HS-5 (cell line): ENCODE data around the gene STATH.
"Not testable (repeated sequence)": the region's sequence is repeated elsewhere in the genome, so short reads cannot be mapped to it uniquely, and the experiment has no call there.

Experiments
- DNase-seq: peaks from one replicate; pipeline ENCODE4 v3.0.0-alpha.2; 2012; ENCODE audit warnings: low read depth

Gene STATH

GRCh38 chr4:69995526-69996016, at the start of gene STATH:
Gene STATH (plus strand): TSS chr4:69995966. CDS start chr4:69998438, 2,472 bp downstream.
- no peak for DNase-seq

- no peak for DNase-seq
These were observed 44.2 kb upstream of the STATH start for GRCh38 chr4:69951602-69952001.

- no peak for DNase-seq
These were observed 38.6 kb upstream of the STATH start for GRCh38 chr4:69957209-69957608.

GRCh38 chr4:69965628-69966027, 30.1 kb upstream of the STATH start, which contains the start of gene CSN2:
Gene CSN2 (minus strand): TSS chr4:69965728. CDS start chr4:69960995, 4,733 bp downstream.
- DNase-seq = no peak

GRCh38 chr4:69970071-69970470, 25.7 kb upstream of the STATH start:
- no peak for DNase-seq

DNA sequence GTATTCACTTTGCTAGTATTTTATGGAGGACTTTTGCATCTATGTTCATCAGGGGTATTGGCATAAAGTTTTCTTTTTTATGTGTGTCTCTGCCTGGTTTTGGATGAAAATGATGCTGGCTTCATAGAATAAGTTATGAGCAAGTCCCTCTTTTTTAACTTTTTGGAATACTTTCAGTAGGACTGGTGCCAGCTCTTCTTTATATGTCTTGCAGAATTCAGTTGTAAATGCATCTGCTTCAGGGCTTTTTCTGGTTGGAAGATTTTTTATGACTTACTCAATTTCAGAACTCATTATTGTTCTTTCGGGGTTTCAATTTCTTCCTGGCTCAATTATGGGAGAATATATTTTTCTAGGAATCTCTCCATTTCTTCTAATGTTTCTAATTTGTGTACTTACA, 21.1 kb upstream of the STATH start:
- DNase-seq = no peak

GRCh38 chr4:69977582-69977981, 18.2 kb upstream of the STATH start:
- DNase-seq = no peak

GRCh38 chr4:69984030-69984443, 11.7 kb upstream of the STATH start:
- DNase-seq = no peak

DNA sequence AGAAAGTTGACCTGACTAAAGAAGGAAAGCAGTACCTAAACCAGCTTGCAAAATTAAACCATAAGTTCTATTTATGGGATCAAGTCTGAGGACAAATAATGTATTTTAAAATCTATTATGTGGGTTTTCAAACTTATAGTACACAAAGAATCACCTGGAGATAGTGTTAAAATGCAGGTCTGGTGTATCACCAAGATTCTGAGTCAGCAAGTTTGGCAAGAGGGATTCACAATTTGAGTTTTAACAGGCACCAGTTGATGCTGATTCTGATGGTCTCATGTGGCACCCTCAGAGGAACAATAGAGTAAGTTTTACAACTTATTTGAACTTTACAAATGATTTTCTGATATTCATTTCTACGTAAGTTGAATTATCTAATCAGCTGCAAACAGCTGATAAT, 9.1 kb upstream of the STATH start:
- no peak for DNase-seq

DNA sequence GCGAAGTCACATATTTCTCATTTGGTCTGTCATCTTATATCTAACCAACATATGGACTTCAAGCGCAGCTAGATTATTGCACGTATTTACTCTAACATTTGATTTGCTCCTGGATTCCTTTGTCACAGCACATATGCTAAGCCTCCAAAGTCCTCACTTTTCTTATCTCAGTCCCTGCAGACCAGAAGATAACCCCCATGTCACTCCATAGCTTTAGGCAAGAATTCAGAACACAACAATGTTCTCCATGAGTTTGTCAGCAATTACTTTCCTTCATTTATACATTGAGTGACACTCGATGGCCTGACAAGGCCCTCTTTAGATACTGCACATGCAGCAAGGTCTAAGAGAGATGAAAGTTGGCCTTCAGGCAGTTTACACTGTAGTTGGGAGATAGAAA, 4.8 kb upstream of the STATH start:
- no peak for DNase-seq

GRCh38 chr4:69994782-69995181, 984 bp upstream of the STATH start:
- DNase-seq = no peak

GRCh38 chr4:69999420-69999819, 3.7 kb downstream of the STATH start:
- peak; percentile 23 for DNase-seq

DNA sequence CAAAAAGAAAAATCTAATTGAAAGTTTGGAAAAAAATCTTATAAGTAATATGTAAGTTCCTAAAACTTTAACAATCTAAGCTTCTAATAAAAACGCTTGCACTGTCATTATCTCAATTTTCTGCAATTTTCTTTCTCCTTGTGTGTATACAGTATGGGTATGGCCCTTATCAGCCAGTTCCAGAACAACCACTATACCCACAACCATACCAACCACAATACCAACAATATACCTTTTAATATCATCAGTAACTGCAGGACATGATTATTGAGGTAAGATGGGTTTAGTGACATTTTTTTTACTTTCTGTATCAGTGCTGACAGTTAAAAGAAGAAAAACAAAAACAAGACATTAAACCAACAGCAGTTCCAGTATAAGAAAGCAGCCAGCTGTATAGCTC, 4.9 kb downstream of the STATH start:
- no peak for DNase-seq

DNA sequence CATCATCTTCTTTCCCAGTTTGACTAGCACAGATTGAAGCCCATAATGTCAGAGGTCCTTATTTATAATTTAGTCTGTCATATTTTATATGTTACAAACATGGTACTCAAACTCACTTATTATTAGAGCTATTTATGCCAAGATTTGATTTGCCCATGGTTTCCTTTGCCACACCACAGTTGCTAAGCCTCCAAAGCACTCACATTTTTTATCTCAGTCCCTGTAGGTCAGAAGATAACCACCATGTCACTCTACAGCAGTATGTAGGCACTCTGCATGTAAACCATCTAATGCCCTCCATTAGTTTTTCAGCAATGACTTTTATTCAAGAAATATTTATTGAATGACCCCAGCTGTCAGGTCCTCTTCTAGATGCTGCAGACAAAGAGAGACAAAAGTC, 6.7 kb downstream of the STATH start:
- DNase-seq = no peak

DNA sequence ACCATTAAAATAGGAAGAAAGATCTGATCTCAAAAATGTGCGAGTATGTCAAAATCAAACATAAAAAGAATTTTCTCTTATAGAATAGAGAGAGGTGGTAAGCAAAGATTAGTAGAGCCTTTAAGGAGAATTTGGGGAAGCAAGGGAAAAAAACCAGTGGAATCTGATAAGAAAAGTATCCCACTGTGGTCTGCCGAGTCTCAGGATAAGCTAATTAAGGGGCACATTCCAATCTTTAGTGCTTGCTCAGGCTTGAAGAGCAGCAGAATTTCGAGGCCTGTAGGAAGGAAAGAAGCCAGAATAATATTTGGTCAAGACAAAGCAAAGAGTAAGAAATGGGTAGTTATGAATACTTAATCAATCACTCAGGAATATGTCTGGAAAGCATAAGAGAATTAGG, 13.0 kb downstream of the STATH start:
- no peak for DNase-seq

DNA sequence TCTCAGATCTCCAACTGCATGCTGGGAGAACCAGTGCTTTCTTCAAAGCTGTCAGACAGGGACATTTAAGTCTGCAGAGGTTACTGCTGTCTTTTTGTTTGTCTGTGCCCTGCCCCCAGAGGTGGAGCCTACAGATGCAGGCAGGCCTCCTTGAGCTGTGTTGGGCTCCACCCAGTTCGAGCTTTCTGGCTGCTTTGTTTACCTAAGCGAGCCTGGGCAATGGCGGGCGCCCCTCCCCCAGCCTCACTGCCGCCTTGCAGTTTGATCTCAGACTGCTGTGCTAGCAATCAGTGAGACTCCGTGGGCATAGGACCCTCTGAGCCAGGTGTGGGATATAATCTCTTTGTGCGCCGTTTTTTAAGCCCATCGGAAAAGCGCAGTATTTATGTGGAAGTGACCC, 23.2 kb downstream of the STATH start:
- DNase-seq = not testable (repeated sequence)

- no peak for DNase-seq
These were observed 27.5 kb downstream of the STATH start for GRCh38 chr4:70023218-70023617.

DNA sequence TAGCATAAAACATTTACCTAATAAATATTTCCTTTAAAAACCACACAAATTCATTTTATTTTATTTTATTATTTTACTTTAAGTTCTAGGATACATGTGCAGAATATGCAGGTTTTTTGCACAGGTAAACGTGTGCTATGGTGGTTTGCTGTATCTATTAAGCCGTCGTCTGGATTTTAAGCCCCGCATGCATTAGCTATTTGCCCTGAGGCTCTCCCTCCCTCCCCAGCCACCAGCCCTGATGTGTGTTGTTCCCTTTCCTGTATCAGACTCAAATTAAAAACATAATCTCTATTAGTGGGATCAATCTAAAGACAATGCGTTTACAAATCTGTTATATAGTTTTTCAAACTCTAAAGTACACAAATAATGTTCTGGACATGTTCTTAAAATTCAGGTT, 31.2 kb downstream of the STATH start:
- no peak for DNase-seq

- DNase-seq = not testable (repeated sequence)
These were observed 32.4 kb downstream of the STATH start, which contains the start of gene HTN3 for GRCh38 chr4:70028159-70028558. Gene HTN3 (plus strand): TSS chr4:70028459. CDS start chr4:70030741, 2,282 bp downstream.

GRCh38 chr4:70037559-70037958, 41.8 kb downstream of the STATH start:
- not testable (repeated sequence) for DNase-seq

DNA sequence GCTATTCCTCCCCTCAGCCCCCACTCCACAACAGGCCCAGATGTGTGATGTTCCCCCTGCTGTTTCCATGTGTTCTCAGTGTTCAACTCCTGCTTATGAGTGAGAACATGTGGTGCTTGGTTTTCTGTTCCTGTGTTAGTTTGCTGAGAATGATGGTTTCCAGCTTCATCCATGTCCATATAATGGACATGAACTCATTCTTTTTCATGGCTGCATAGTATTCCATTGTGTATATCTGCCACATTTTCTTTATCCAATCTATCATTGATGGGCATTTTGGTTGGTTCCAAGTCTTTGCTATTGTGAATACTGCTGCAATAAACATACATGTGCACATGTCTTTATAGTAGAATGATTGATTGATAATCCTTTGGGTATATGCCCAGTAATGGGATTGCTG, 44.2 kb downstream of the STATH start:
- DNase-seq = not testable (repeated sequence)

- DNase-seq = no peak
These were observed 46.0 kb downstream of the STATH start for GRCh38 chr4:70041652-70042286.

DNA sequence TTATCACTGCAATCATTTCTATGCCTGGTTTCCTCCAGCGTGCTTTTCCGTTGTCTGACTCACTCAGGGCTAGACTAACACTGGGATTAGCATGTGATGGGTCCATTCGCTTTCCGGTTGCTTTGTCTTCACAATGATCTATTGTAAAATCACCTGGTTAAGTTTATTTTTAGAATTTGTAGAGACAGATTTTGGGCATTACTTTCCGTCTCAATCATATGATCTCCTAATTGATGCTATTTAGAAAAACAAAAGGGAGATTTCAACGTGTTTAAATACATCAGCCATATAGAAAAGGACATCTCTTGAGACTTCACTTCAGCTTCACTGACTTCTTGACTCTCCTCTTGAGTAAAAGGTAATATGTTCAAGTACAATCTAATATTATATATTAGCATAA, 54.4 kb downstream of the STATH start, which contains the start of gene HTN1:
HTN1 (plus strand) TSS at position 301 of the 400 bp plus-strand sequence. CDS start 2,639 bp downstream, outside the sequence.
- not testable (repeated sequence) for DNase-seq
